OCI-LY3 (cell line): ENCODE results near the gene WNT3.
A peak's percentile ranks its signal among the peaks of the same experiment; 100 is the strongest.

ENCODE experiments used
- H2AFZ ChIP-seq: fragments of 200-600, 300-600 bp; shearing (Covaris generic); 2 replicates; pipeline ENCODE4 v1.6.0; 2014; ENCODE audit warnings: antibody characterized with exemption, low read depth, low read length
- H3K27ac ChIP-seq: fragments of 200-600, 300-600 bp; sonication (generic); 2 replicates; pipeline ENCODE4 v1.5.1; 2014; ENCODE audit warnings: mild to moderate bottlenecking, low read length, moderate library complexity, mixed read lengths
- H3K27me3 ChIP-seq: fragments of 200-600, 300-600 bp; sonication (generic); 2 replicates; pipeline ENCODE4 v1.6.1; 2014; ENCODE audit warnings: low read depth, low read length, mixed read lengths
- H3K36me3 ChIP-seq: fragments of 200-600, 300-600 bp; sonication (generic); replicated peaks from 2 replicates; pipeline ENCODE3; 2014; ENCODE audit warnings: low read depth, low read length, mixed read lengths
- H3K4me1 ChIP-seq: fragments of 300-600, 200-600 bp; sonication (generic); 2 replicates; pipeline ENCODE4 v1.6.1; 2014; ENCODE audit warnings: low read length, mixed read lengths
- H3K4me2 ChIP-seq: fragments of 200-600, 300-600 bp; sonication (generic); 2 replicates; pipeline ENCODE4 v1.6.1; 2014; ENCODE audit warnings: low read length, mixed read lengths
- H3K4me3 ChIP-seq: fragments of 300-600, 200-600 bp; sonication (generic); 2 replicates; pipeline ENCODE4 v1.5.1; 2014; ENCODE audit warnings: antibody characterized with exemption, mild to moderate bottlenecking, low read length, moderate library complexity
- H3K79me2 ChIP-seq: fragments of 300-600, 200-600 bp; shearing (Covaris generic); 2 replicates; pipeline ENCODE4 v1.6.1; 2014; ENCODE audit warnings: mild to moderate bottlenecking, low read length, mixed read lengths
- H3K9ac ChIP-seq: fragments of 300-600, 200-600 bp; shearing (Covaris generic); 2 replicates; pipeline ENCODE4 v1.6.0; 2014; ENCODE audit warnings: mild to moderate bottlenecking, low read length, moderate library complexity
- H3K9me3 ChIP-seq: fragments of 200-600, 300-600 bp; shearing (Covaris generic); 2 replicates; pipeline ENCODE4 v1.6.1; 2014; ENCODE audit warnings: low read length, mixed read lengths; ENCODE audit not compliant: insufficient read depth
- H4K20me1 ChIP-seq: fragments of 200-600, 300-600 bp; sonication (generic); 2 replicates; pipeline ENCODE4 v1.6.1; 2016; ENCODE audit warnings: low read length, mixed read lengths; ENCODE audit not compliant: insufficient read depth
- EZH2phosphoT487 ChIP-seq: fragments of 200-600 bp; shearing (Covaris generic); IDR thresholded peaks from 2 replicates; pipeline ENCODE4 v1.6.1; 2018; ENCODE audit warnings: antibody characterized with exemption, mixed run types, low read depth
- TF ChIP-seq, protein P1 (sequence below): fragments of 200-600, 300-600 bp; sonication (generic); IDR thresholded peaks from 2 replicates; pipeline ENCODE4 v1.5.1; 2014; ENCODE audit warnings: antibody characterized with exemption, low read length, low read depth

Gene WNT3

DNA sequence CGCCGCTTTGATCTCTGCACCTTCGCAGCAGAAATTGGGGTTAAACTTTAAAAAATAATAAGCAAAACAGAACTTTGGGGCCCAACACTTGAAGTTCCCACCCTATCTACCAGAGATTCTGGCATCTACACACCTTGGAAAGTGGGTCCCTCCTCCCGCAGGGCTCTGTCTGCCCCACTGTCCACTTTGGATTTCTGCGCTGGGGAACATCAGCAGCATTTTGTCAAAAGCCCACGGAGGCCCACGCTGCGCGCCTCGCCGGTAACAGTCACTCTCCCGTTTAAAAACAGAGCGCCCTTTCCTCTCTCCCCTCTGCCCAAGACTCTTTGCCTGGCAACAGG lies 32.2 kb upstream of the WNT3 start:
- H3K4me3 ChIP-seq = no peak overlapping the region
- H3K36me3 ChIP-seq = no peaks in the 10 kb centered on the region
- no peak overlapping the region for H3K4me2 ChIP-seq
- no peak overlapping the region for H3K27ac ChIP-seq
- no peak overlapping the region for H2AFZ ChIP-seq
- no peak overlapping the region for H3K9ac ChIP-seq
- H3K9me3 ChIP-seq = no peaks in the 10 kb centered on the region
- peaks cover 5% of the 10 kb centered on the region; the same call in 1 of the 2 replicates for H3K27me3 ChIP-seq
- no peaks in the 10 kb centered on the region for H4K20me1 ChIP-seq
- no peaks in the 10 kb centered on the region for H3K4me1 ChIP-seq
- no peaks in the 10 kb centered on the region for H3K79me2 ChIP-seq
- TF ChIP-seq EZH2phosphoT487 = no peak
- TF ChIP-seq, protein P1, sequence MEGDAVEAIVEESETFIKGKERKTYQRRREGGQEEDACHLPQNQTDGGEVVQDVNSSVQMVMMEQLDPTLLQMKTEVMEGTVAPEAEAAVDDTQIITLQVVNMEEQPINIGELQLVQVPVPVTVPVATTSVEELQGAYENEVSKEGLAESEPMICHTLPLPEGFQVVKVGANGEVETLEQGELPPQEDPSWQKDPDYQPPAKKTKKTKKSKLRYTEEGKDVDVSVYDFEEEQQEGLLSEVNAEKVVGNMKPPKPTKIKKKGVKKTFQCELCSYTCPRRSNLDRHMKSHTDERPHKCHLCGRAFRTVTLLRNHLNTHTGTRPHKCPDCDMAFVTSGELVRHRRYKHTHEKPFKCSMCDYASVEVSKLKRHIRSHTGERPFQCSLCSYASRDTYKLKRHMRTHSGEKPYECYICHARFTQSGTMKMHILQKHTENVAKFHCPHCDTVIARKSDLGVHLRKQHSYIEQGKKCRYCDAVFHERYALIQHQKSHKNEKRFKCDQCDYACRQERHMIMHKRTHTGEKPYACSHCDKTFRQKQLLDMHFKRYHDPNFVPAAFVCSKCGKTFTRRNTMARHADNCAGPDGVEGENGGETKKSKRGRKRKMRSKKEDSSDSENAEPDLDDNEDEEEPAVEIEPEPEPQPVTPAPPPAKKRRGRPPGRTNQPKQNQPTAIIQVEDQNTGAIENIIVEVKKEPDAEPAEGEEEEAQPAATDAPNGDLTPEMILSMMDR = no peak

- no peak for TF ChIP-seq EZH2phosphoT487
- TF ChIP-seq, protein P1 = no peak
- Histone ChIP-seq H3K4me3 (no peak overlapping the region), H3K9ac (no peak overlapping the region), H3K9me3 (no peaks in the 10 kb centered on the region), H3K27me3 (peaks cover 5% of the 10 kb centered on the region), H3K79me2 (no peaks in the 10 kb centered on the region), H3K36me3 (no peaks in the 10 kb centered on the region), H3K4me2 (no peak overlapping the region), H3K27ac (no peak overlapping the region), H2AFZ (no peak overlapping the region), H3K4me1 (no peaks in the 10 kb centered on the region), H4K20me1 (no peaks in the 10 kb centered on the region)
Observed at GRCh38 chr17:46848534-46848933, 30.0 kb upstream of the WNT3 start.

DNA sequence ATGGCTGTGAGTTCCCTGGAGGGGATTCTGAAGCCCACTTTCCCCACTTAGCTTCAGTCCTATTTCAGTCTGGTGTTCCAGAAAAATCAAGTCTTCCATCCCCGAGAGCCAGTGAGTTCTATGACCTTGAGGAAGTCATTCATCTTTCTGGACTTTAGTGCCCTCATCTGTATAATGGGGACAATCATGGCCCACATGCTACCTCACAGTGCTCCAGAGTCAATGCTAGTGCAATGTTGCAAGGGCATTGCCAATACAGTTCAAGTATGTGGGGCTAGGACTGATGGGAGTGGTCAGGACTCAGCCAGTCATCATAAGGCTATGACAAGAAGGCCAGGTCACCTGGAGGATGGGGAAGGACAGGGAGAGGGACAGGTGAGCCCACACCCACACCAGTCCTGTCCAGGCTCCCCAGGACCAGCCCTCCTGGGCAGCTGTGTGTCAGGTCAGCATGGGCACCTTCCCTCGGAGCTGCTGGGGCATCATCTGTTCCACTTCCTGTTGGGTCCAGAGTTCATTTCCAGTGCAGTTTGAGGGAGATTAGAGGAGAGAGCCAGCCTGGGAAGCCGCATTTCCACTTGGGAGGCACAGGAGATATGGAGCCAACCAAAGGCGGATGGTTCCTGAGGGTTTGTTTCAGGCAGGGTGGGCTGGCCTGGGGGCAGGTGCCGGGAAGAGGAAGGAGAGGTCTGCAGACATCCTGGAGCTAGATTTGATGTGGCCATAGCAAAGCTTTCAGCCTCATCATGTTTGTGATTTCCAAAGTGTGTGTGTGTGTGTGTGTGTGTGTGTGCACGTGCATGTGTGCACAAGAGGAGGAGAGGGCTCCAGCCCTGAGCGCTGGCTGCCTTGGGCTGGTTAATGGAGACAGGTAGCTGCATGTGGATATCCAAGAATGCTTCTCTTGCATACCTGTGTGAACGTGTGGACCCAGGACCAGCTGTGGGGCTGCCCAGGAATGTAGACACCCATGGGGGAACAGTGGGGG lies 29.0 kb upstream of the WNT3 start:
- Histone ChIP-seq H3K9ac (no peak overlapping the region), H3K27me3 (peaks cover 14% of the 10 kb centered on the region)

DNA sequence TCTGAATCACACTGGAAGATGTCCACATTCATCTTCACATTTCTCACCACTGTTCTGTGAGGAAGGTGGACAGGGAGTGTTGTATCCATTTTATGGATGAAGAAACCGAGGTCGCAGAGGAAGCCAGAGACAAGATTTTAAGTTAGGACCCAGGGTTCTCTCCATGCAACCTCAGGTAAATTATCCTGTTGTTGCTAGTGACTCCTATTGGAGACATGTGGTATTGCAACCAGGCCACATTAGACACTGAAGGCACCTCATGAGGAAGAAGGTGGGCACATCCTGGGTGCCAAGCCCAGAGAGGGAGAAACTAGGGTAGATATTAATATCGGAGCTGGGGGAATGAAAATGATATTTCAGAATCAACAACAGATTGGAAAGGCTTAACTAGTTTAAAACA lies 24.3 kb upstream of the WNT3 start:
- H3K27me3 ChIP-seq = peaks cover 14% of the 10 kb centered on the region
- H3K4me3 ChIP-seq = no peak overlapping the region
- no peaks in the 10 kb centered on the region for H4K20me1 ChIP-seq
- H3K27ac ChIP-seq = no peak overlapping the region
- peaks cover 5% of the 10 kb centered on the region; the same call in 1 of the 2 replicates for H3K9me3 ChIP-seq
- no peaks in the 10 kb centered on the region for H3K4me1 ChIP-seq
- H3K36me3 ChIP-seq = no peaks in the 10 kb centered on the region
- TF ChIP-seq, protein P1 = peak; percentile 50
- no peak for TF ChIP-seq EZH2phosphoT487
- no peak overlapping the region for H3K4me2 ChIP-seq
- H3K9ac ChIP-seq = no peak overlapping the region
- no peaks in the 10 kb centered on the region for H3K79me2 ChIP-seq
- no peak overlapping the region for H2AFZ ChIP-seq

More for the DNA sequence above, 29.0 kb upstream of the WNT3 start:
- no peak overlapping the region for H3K4me3 ChIP-seq
- no peaks in the 10 kb centered on the region for H3K4me1 ChIP-seq
- H3K9me3 ChIP-seq = peaks cover 5% of the 10 kb centered on the region; the same call in 1 of the 2 replicates
- H3K36me3 ChIP-seq = no peaks in the 10 kb centered on the region
- H2AFZ ChIP-seq = no peak overlapping the region
- H3K79me2 ChIP-seq = no peaks in the 10 kb centered on the region
- no peak for TF ChIP-seq EZH2phosphoT487
- TF ChIP-seq, protein P1 = no peak
- no peak overlapping the region for H3K4me2 ChIP-seq
- no peaks in the 10 kb centered on the region for H4K20me1 ChIP-seq
- no peak overlapping the region for H3K27ac ChIP-seq
